Uterus (tissue), 2 donors: ENCODE data around the gene TRIM44.

Source experiments
- POLR2A ChIP-seq, 2 donors: fragments of 450-650 bp; IDR thresholded peaks; one replicate each; pipeline ENCODE4 v1.6.1; 2016; ENCODE audit warnings: antibody characterized with exemption in 2 of 2, mild to moderate bottlenecking in 1 of 2, moderate library complexity in 1 of 2
- TF ChIP-seq, protein P1 (sequence below), 4 experiments: fragments of 200-600 bp in 2 of 4; fragments of 450-650 bp in 2 of 4; sonication (generic) in 2 of 4; IDR thresholded peaks; one replicate each; pipeline ENCODE4 v1.5.1; 2016 to 2019; ENCODE audit warnings: antibody characterized with exemption in 4 of 4, mild to moderate bottlenecking in 2 of 4, moderate library complexity in 1 of 4

DNA sequence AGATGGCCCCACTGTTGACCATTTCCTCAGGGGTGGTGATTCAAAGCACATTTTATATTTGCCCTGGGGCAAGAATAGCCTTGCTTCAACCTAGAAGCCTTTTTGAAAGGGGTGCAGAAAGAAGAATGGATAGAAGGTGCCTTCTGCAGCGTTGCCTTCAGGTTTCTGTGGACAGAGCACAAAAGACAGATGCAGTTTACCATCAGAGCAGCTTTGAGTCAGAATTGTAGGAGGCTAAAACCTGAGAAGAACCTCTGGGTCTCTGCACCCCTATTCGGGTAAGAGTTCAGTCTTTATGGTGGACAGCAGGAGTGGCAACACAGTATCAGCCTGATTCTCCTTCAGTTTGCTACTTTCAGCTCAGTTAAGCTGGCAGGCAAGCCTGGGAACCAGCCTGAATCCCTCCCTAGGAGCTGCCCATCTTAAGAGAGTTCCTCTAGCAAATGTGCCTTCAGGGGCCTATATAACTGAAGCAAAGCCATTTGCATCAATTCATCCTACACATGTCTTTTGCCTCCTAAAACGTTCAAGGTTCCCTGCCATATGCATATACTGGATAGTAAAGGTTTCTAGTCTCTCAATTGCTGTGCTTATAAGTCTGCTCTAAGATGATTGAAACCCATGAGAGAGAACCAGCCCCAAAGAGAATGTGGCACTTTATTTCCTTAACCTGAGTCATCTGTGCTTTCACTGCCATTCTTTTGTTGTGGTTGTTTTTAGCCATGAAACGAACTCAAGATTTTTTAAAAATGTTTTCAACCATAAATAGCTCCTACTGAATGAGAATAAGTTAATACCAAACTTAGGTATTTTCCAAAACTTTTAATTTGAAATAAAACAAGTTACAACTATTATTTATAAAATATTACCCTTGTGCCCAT is 123.0 kb downstream of the TRIM44 start:
- TF ChIP-seq, protein P1, sequence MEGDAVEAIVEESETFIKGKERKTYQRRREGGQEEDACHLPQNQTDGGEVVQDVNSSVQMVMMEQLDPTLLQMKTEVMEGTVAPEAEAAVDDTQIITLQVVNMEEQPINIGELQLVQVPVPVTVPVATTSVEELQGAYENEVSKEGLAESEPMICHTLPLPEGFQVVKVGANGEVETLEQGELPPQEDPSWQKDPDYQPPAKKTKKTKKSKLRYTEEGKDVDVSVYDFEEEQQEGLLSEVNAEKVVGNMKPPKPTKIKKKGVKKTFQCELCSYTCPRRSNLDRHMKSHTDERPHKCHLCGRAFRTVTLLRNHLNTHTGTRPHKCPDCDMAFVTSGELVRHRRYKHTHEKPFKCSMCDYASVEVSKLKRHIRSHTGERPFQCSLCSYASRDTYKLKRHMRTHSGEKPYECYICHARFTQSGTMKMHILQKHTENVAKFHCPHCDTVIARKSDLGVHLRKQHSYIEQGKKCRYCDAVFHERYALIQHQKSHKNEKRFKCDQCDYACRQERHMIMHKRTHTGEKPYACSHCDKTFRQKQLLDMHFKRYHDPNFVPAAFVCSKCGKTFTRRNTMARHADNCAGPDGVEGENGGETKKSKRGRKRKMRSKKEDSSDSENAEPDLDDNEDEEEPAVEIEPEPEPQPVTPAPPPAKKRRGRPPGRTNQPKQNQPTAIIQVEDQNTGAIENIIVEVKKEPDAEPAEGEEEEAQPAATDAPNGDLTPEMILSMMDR (IDR thresholded peaks at IDR 0.05): no peak
- TF ChIP-seq POLR2A (IDR thresholded peaks at IDR 0.05): no peak
